Astrocyte (in vitro differentiated cells and primary cell): ENCODE results near the gene RNF212. TPM values are rescaled to one million over a fixed set of nuclear protein-coding genes. Genes with fewer than 3 reads are reported as not detected.

Source experiments
- DNase-seq: peaks from one replicate; pipeline ENCODE4 v3.0.0-alpha.2; 2010; ENCODE audit warnings: low read depth
- FAIRE-seq: peaks from 2 replicates; lab custom pipeline; 2011; peaks lifted over from hg19 to GRCh38; lab: Jason Lieb, UNC
- H2AFZ ChIP-seq: 2 replicates; pipeline ENCODE4 v1.6.0; 2012; ENCODE audit warnings: low read depth, low read length, inconsistent platforms
- H3K27ac ChIP-seq: 2 replicates; pipeline ENCODE4 v1.5.1; 2011; ENCODE audit warnings: low read depth, low read length, inconsistent platforms
- H3K27me3 ChIP-seq: 2 replicates; pipeline ENCODE4 v1.6.0; 2011; ENCODE audit warnings: low read length, inconsistent platforms; ENCODE audit not compliant: insufficient read depth
- H3K36me3 ChIP-seq: 2 replicates; pipeline ENCODE4 v1.5.1; 2011; ENCODE audit warnings: low read length, inconsistent platforms; ENCODE audit not compliant: insufficient read depth
- H3K4me1 ChIP-seq: 2 replicates; pipeline ENCODE4 v1.5.1; 2011; ENCODE audit warnings: low read length, inconsistent platforms; ENCODE audit not compliant: insufficient read depth
- H3K4me2 ChIP-seq: 2 replicates; pipeline ENCODE4 v1.6.0; 2012; ENCODE audit warnings: low read length, inconsistent platforms
- H3K4me3 ChIP-seq: 2 replicates; pipeline ENCODE4 v1.5.1; 2011; ENCODE audit warnings: low read depth, mild to moderate bottlenecking, low read length, inconsistent platforms; ENCODE audit not compliant: insufficient read depth
- H3K79me2 ChIP-seq: 2 replicates; pipeline ENCODE4 v1.6.0; 2012; ENCODE audit warnings: mild to moderate bottlenecking, low read length, inconsistent platforms; ENCODE audit not compliant: insufficient read depth
- H3K9ac ChIP-seq: 2 replicates; pipeline ENCODE4 v1.6.0; 2012; ENCODE audit warnings: mild to moderate bottlenecking, low read length, inconsistent platforms
- H3K9me3 ChIP-seq: 2 replicates; pipeline ENCODE4 v1.5.1; 2012; ENCODE audit warnings: low read depth, mild to moderate bottlenecking, low read length, inconsistent platforms; ENCODE audit not compliant: insufficient read depth
- H4K20me1 ChIP-seq: 2 replicates; pipeline ENCODE4 v1.6.0; 2012; ENCODE audit warnings: low read length, inconsistent platforms; ENCODE audit not compliant: insufficient read depth
- H3K27ac Mint-ChIP-seq: one replicate; pipeline ENCODE4 v1.8.0; 2021; ENCODE audit warnings: mild to moderate bottlenecking, mixed read lengths; ENCODE audit not compliant: unreplicated experiment
- H3K27me3 Mint-ChIP-seq: one replicate; pipeline ENCODE4 v1.8.0; 2021; ENCODE audit warnings: low read depth, mixed read lengths; ENCODE audit not compliant: unreplicated experiment
- H3K36me3 Mint-ChIP-seq: one replicate; pipeline ENCODE4 v1.8.0; 2021; ENCODE audit warnings: low read depth, mixed read lengths; ENCODE audit not compliant: unreplicated experiment
- H3K4me1 Mint-ChIP-seq: one replicate; pipeline ENCODE4 v1.8.0; 2021; ENCODE audit warnings: low read depth, mixed read lengths; ENCODE audit not compliant: unreplicated experiment
- H3K4me3 Mint-ChIP-seq: one replicate; pipeline ENCODE4 v1.8.0; 2021; ENCODE audit warnings: mild to moderate bottlenecking, moderate library complexity, mixed read lengths; ENCODE audit not compliant: unreplicated experiment
- H3K9me3 Mint-ChIP-seq: one replicate; pipeline ENCODE4 v1.8.0; 2021; ENCODE audit warnings: mild to moderate bottlenecking, mixed read lengths; ENCODE audit not compliant: unreplicated experiment
- EZH2 ChIP-seq: IDR thresholded peaks from 2 replicates; pipeline ENCODE4 v1.6.1; 2012; ENCODE audit warnings: mild to moderate bottlenecking, low read length, inconsistent platforms; ENCODE audit not compliant: insufficient read depth
- total RNA-seq: library from RNA; stranded (reverse); gene quantifications from 2 replicates; pipeline ENCODE4 v1.2.1, GENCODE V29; 2021
- TF ChIP-seq, protein P1 (sequence below): IDR thresholded peaks from 2 replicates; pipeline ENCODE4 v1.5.1; 2011; ENCODE audit warnings: low read depth, mild to moderate bottlenecking, inconsistent platforms, low read length, moderate library complexity; ENCODE audit not compliant: insufficient read depth

Gene RNF212
- total RNA-seq, 1 donor from 2014 or later = 2.2 TPM

DNA sequence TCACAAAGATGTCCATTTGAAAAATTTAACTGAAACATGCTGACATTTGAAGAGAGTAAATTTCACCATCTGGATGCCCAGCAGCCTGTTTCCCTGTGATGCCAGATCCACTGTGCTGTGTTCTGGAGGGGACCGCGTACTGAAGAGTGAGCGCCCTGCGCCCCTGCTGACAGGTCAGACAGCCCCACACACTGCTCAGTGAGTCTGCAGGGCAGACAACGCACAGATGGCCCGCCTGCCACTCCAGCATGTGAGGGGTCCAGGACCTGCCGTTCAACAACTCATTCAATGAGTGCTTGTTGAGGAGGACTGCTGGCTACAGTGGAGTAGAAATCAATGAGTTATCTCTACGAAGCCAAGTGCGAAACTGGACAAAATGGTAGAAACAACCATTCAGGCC, 52.7 kb downstream of the RNF212 start:
- no peak overlapping the region for H2AFZ ChIP-seq
- no peaks in the 10 kb centered on the region for H3K79me2 ChIP-seq
- H3K36me3 ChIP-seq = no peaks in the 10 kb centered on the region
- Mint-ChIP-seq H3K27me3 (peaks cover 24% of the 10 kb centered on the region), H3K9me3 (no peaks in the 10 kb centered on the region), H3K36me3 (no peaks in the 10 kb centered on the region), H3K4me3 (no peak overlapping the region), H3K4me1 (peaks cover 8% of the 10 kb centered on the region), H3K27ac (no peak overlapping the region)
- no peak overlapping the region for H3K4me2 ChIP-seq
- no peaks in the 10 kb centered on the region for H4K20me1 ChIP-seq
- no peak overlapping the region for H3K27ac ChIP-seq
- peaks cover 33% of the 10 kb centered on the region for H3K27me3 ChIP-seq
- H3K4me1 ChIP-seq = no peaks in the 10 kb centered on the region
- DNase-seq (no peak), FAIRE-seq (no peak)
- no peak for TF ChIP-seq EZH2
- TF ChIP-seq, protein P1, sequence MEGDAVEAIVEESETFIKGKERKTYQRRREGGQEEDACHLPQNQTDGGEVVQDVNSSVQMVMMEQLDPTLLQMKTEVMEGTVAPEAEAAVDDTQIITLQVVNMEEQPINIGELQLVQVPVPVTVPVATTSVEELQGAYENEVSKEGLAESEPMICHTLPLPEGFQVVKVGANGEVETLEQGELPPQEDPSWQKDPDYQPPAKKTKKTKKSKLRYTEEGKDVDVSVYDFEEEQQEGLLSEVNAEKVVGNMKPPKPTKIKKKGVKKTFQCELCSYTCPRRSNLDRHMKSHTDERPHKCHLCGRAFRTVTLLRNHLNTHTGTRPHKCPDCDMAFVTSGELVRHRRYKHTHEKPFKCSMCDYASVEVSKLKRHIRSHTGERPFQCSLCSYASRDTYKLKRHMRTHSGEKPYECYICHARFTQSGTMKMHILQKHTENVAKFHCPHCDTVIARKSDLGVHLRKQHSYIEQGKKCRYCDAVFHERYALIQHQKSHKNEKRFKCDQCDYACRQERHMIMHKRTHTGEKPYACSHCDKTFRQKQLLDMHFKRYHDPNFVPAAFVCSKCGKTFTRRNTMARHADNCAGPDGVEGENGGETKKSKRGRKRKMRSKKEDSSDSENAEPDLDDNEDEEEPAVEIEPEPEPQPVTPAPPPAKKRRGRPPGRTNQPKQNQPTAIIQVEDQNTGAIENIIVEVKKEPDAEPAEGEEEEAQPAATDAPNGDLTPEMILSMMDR = no peak
- H3K4me3 ChIP-seq = no peak overlapping the region
- no peaks in the 10 kb centered on the region for H3K9me3 ChIP-seq
- no peak overlapping the region for H3K9ac ChIP-seq

DNA sequence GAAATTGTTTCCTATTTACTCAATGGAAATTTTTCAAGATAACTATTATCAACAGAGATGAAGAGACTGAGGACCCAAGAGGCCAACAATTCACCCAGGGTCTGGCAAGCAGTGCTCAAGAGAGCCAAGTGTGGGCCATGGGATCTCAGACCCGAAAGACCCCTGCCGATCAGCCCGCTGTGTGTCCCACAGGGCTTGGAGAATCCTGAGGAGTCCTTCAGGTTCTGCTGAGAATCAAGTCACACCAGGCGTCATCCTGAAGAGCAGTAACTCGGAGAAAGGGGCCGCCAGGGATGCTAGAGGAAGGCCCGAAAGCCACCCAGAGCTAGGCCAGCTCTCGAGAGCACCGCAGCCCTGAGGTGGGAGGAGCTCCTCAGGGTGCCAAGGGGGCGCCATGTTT, 53.2 kb downstream of the RNF212 start:
- peaks cover 20% of the 10 kb centered on the region for H3K27me3 Mint-ChIP-seq
- H3K9me3 Mint-ChIP-seq = no peaks in the 10 kb centered on the region
- DNase-seq (no peak), FAIRE-seq (no peak)
- Histone ChIP-seq H4K20me1 (no peaks in the 10 kb centered on the region), H2AFZ (no peak overlapping the region), H3K36me3 (no peaks in the 10 kb centered on the region), H3K9me3 (no peaks in the 10 kb centered on the region), H3K4me2 (no peak overlapping the region), H3K9ac (no peak overlapping the region), H3K4me1 (peaks cover 3% of the 10 kb centered on the region), H3K27ac (no peak overlapping the region), H3K27me3 (peaks cover 38% of the 10 kb centered on the region), H3K4me3 (no peak overlapping the region), H3K79me2 (no peaks in the 10 kb centered on the region)
- no peak overlapping the region for H3K27ac Mint-ChIP-seq
- TF ChIP-seq EZH2 = no peak
- TF ChIP-seq, protein P1 = no peak
- no peaks in the 10 kb centered on the region for H3K36me3 Mint-ChIP-seq
- H3K4me3 Mint-ChIP-seq = no peak overlapping the region
- H3K4me1 Mint-ChIP-seq = peaks cover 8% of the 10 kb centered on the region

DNA sequence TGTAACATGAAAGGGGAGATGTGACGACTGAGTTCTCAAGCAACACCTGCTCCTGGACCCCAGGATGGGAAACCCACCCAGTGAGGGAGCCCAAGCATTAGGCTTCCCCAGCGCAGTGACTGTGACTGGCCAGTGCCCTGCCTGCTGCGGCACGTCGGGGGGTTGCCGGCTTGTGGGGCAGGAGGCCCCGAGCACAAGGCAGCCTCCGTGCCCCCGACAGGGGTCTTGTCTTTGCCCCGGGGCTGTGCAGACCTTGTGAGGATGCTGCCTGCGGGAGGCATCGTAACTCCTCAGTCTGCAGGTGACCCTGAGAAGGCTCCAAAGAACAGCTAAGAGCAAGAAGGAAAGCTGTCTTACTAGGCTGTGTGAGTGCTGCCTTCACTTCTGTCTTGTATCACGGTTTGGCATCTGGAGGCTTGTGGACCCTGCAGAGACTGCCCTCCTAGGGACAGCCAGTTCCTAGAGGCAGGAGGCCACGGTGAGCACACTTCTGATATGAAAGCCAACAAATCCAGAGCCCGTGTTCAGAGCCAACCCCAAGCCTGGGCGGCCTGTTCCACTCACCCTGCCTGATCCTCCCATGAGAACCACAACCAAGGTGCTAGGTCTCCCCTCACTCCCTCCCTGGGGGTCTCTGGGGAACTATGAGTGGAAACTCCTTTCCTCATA, 54.2 kb downstream of the RNF212 start:
- peaks cover 14% of the 10 kb centered on the region for H3K27me3 Mint-ChIP-seq
- Histone ChIP-seq H3K36me3 (no peaks in the 10 kb centered on the region), H3K9ac (no peak overlapping the region), H3K4me1 (peaks cover 3% of the 10 kb centered on the region), H3K4me2 (no peak overlapping the region), H3K27ac (no peak overlapping the region), H3K27me3 (peaks cover 36% of the 10 kb centered on the region), H3K9me3 (no peaks in the 10 kb centered on the region), H3K4me3 (no peak overlapping the region), H2AFZ (no peak overlapping the region), H3K79me2 (no peaks in the 10 kb centered on the region), H4K20me1 (no peaks in the 10 kb centered on the region)
- FAIRE-seq (no peak), DNase-seq (no peak)
- H3K27ac Mint-ChIP-seq = no peak overlapping the region
- no peak for TF ChIP-seq EZH2
- TF ChIP-seq, protein P1 = no peak
- H3K36me3 Mint-ChIP-seq = no peaks in the 10 kb centered on the region
- H3K4me1 Mint-ChIP-seq = peaks cover 8% of the 10 kb centered on the region
- no peaks in the 10 kb centered on the region for H3K9me3 Mint-ChIP-seq
- no peak overlapping the region for H3K4me3 Mint-ChIP-seq
